ENCODE measurements around the gene HS3ST1.

The HS3ST1 gene

DNA sequence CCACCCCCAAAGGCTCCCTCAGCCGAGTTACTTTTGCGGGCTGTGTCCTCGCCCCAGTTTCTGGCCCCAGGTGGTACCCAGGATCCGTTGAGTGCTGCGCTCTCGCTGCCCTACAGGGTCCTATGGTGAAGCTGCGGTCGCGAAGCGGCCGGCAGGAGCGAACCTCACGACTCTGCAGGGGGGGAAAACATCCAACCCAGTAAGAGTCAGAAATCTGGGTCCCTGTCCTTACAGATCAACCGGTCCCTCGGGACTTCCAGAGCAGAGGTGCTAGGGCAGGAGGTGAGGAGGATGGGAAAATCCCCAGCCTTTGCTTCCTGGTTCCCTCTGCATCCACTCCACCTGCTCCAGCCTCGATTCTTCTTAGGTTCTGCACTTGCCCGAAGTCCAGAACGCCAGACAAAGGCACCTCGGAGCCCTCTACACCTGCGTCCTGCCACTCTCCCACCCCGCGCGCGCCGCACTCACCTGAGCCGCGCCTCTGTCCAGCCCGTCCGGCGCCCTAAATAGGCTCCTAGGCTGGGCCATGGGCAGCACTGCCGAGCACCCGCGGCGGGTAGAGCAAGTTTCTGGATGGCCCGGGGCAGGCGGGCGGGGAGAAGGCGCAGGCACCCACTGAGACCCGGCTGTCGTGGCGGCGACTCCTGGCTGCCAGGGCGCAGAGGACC is at the start of gene HS3ST1:
TSS of gene HS3ST1 (minus strand) at position 664 of the 668 bp plus-strand sequence. CDS start 28,889 bp downstream, outside the sequence.
- no peak for DNase-seq

- no peak for DNase-seq
These were observed 47.2 kb upstream of the HS3ST1 start for GRCh38 chr4:11475871-11476270.

DNA sequence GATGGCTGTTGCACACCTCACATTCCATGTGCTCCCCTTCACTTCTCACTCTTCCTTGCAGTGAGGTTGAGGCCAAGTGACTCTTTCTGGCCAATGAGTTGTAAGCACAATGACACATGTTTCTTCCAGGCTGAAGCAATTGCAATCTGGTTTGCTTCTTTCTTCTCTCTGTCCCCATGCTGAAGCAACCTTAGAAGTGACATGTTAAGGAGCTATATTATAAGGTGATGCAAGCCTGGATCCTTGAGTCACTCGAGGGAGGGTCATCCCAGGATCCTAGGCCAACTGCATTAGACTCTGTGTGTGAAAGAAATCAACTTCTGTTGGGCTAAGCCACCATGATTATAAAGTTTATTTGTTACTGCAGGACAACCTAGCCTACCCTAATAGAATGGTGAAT is 45.5 kb upstream of the HS3ST1 start:
- peak in 1 of 2 donors; percentile 43 for DNase-seq

GRCh38 chr4:11472535-11472934 is 43.8 kb upstream of the HS3ST1 start:
- DNase-seq = no peak

- peak; percentile 61 to 63 for DNase-seq
These were observed 42.9 kb upstream of the HS3ST1 start for GRCh38 chr4:11471618-11472017.

DNA sequence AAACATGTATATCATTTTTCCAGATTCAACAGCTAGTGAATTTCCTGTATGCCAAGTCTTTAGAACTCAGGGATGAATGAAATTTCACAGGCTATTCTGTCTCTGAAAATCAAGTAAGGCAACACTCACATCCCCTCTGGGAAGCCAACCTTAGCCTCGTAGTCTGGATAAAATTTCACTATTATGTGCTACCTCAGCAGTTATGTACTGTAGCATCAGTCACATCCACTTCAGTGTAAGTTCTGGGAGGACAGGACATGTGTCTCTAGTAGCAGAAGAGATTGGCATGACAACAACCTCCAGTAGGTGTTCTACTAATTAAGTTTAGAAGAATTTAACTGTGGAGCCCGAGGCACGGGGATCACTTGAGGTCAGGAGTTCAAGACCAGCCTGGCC is 42.4 kb upstream of the HS3ST1 start:
- no peak for DNase-seq

- no peak for DNase-seq
These were observed 41.8 kb upstream of the HS3ST1 start for GRCh38 chr4:11470438-11471045.

GRCh38 chr4:11469650-11470437 is 41.1 kb upstream of the HS3ST1 start:
- DNase-seq = no peak

GRCh38 chr4:11468901-11469300 is 40.2 kb upstream of the HS3ST1 start:
- no peak for DNase-seq

DNA sequence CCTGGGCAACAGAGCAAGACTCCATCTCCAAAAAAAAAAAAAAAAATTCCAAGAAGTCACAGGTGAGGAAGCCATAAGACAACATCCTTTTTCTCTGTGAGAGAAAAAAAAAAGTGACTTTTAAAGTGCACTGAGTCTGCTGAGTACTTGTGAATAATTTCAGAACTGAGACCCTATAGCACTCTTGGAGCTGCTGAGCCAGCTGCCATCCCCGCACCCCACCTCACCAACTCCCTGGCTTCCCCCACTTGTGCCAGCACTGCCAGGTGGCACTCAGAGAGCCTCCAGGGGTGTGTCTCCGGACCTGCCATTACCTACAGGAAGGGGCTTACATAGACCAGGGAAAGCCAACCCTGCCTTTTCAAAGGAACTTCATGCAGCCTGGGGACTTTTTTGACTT is 39.2 kb upstream of the HS3ST1 start:
- DNase-seq = no peak

DNA sequence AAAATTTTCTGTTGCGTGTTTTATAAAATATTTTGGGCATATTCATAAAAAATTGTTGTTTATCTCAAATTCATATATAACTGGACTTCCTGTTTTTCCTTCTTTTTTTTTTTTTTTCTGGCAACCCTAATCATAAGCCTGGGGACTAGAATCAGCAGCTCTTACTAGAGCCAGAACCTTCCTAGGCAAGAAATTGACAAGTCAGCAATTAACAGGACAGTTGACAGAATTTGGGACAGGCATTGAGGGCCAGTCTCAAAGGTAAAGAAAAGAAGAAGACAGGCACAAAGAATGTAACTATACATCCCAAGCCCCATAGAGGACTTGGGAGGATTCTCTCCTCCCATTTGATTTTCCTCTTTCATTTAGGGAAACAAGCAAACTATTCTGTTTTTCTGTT is 35.0 kb upstream of the HS3ST1 start:
- no peak for DNase-seq

DNA sequence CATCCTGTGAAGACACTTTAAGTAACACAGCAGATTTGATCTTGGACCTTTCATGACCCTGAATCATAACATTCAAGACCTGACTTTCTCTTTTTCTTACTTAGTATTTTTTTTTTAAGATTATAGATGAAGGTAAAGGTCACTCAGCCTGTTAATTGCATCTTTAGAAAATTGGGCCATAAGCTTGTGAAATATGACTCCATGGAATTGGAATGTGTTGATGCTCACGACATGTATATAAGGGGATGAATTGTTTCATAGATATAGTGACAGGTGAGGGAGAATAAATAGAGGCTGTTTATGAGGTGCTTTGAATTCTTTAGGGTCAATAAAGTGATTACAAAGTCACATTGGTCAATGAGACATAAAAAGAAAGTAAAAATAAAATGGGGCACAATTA is 27.7 kb upstream of the HS3ST1 start:
- no peak for DNase-seq

GRCh38 chr4:11455201-11455835 is 26.6 kb upstream of the HS3ST1 start:
- no peak for DNase-seq

DNA sequence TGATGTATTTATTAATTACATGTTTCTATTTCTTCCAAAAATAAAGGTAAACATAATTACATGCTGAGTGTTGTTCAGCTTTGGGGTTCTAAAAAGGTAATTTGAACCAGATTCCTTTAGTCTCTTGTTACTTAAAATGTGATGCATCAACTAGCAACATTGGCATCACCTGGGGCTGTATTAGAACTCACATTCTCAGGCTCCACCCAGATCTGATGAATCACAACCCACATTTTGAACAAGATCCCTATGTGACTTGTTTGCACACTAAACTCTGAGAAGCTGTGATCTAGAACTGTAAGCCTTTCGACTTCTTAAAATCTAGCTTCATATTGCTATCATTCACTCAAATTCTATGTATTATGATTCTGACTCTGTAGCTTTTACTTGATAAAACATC is 23.0 kb upstream of the HS3ST1 start:
- no peak for DNase-seq

DNA sequence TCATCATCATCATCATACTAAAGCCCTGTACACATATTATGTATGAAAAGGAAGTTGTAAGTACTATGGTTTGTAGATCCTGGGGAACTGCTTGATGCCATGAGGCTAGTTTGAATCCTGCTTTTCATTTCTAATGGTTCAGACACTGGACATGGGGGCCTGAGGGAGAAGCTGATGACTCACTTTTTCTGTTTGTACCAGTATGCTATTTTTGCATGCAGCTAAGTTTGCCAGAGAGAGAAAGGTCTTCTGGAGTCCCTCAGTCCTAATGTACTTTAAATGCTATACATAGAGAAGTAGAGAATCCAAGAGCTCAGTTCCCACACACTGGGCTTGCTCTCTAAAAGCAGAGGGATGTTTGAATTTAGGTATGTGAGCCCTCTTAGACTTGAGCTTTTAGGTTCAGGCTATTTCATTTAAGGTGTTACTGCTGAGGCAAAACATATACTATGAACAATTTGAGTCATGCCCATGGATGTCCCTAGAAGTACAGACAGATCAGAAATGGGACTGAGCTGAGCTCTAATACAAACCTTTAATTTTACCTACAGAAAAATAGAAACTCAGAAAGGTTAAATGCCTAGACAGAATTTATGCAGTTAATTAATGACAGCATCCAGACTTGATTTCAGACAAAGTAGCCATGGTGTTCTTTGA is 17.6 kb upstream of the HS3ST1 start:
- no peak for DNase-seq

DNA sequence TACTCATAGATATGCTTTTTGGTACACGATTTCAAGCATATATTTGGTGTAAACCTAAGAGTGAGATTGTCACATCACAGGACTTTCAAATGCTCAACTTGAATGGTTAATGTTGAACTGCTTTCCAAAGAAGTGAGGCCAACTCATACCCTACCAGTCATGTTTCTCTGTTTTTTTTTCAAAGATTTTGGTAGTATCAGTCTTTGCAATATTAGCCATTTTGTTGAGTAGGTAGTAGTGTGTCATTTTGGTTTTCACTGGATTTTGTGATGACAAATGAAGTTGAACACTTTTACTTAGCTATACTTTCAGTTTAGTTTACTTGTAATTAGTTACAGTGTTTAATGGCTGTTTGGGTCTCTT is 12.5 kb upstream of the HS3ST1 start:
- no peak for DNase-seq

- DNase-seq = no peak
These were observed 11.9 kb upstream of the HS3ST1 start for GRCh38 chr4:11440481-11441193.

GRCh38 chr4:11439836-11440235 is 11.1 kb upstream of the HS3ST1 start:
- DNase-seq = peak; percentile 55

DNA sequence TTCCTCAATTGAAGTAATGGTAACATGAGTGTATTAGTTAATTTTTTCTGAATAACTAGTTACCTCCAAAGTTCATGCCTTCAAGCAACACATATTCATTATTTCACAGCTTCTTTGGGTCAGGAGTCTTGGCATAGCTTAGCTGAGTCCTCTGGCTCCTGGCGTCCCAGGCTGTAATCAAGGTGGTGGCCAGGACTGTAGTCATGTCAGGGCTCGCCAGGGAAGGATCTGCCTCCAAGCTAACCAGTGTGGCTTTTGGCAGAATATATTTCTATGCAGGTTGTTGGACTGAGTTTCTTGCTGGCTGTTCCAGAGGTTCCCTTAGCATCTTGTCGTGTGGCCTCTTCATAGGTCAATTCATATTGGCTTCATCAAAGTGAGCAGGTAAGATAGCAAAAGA is 10.0 kb upstream of the HS3ST1 start:
- DNase-seq = no peak

DNA sequence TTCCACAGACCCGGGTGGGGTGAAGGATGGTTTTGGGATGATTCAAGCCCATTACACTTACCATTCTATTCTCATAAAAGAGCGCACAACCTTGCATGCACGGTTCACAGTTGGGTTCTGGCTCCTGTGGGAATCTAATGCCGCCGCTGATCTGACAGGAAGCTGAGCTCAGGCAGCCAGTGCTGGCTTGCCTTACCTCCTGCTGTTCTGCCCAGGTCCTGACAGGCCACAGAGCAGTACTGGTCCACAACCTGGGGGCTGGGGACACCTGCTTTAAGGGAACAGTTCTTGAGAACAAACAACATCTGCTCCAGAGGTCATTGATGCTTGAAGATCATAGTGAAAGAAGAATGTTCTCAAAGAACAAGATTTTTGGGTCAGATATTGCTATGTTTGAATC is 8.0 kb upstream of the HS3ST1 start:
- no peak for DNase-seq

- DNase-seq = no peak
These were observed 7.4 kb upstream of the HS3ST1 start for GRCh38 chr4:11436084-11436483.

DNA sequence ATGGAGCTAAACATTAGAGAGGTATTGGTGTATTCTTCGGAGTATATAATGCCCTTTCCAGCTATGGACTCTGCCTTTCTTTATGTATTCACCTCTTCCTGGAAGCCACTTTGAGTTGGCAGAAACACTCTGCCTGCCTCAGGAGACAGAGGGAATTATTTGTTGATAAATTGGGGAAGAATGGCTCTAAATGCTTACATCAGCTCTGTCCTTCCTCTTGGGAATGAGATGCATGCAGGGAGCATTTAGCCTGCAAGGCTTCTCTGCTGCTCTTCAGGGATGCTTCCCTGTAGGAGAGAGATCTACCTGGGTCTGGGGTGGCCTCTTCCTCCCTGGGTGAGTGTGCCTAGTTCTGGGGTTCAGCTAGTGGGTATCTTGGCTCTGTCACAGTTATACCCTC is 6.9 kb upstream of the HS3ST1 start:
- DNase-seq = no peak

Measured in inflammatory macrophage treated with lipopolysaccharide for 1 hour (primary cell).